GM21528 (cell line): Measurements from ENCODE around the gene SLC39A11.

Experiments used
- ATAC-seq: cut with Tn5 transposase; IDR thresholded peaks from one replicate; pipeline ENCODE4 v1.9.1; 2021; ENCODE audit warnings: mild to moderate bottlenecking, moderate library complexity; ENCODE audit not compliant: unreplicated experiment, low FRiP score

SLC39A11 gene

DNA sequence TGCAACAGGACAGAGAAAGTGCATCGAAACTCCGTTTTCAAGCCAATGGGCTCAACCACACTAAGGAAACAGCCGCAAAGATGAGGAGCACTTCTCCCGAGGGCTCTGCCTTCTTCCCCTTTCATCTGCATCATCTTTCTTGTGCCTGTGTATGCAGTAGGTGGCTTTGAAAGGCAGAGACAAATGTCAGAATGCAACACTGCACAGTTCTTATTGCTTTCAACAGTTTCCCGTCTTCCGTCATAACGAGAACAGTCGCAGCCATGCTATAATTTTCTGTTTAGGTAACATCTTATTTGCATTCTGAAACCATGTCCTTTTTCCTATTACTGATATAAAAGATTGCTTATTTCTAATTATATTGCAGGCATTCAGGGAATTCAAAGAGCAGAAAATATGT is 205.2 kb downstream of the SLC39A11 start:
- ATAC-seq: no peak

DNA sequence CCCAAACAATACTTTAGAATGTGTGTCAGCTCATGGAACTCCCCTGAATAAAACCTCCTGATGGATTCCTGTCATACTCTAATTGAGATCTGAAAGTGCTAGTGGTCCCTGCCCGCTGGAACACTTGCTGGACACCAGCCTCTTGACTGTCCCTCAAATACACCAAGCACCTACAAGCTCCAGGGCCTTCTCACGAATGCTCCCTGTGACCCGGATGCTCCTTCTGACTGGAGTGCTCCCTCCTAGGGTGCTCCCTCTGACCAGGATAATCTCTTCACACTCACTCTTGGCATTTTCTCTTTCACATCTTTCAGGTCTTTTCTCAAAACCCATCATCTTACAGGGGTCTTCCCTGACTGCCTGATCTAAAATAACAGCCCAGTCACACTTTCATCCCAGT is 205.9 kb downstream of the SLC39A11 start:
- ATAC-seq: no peak

DNA sequence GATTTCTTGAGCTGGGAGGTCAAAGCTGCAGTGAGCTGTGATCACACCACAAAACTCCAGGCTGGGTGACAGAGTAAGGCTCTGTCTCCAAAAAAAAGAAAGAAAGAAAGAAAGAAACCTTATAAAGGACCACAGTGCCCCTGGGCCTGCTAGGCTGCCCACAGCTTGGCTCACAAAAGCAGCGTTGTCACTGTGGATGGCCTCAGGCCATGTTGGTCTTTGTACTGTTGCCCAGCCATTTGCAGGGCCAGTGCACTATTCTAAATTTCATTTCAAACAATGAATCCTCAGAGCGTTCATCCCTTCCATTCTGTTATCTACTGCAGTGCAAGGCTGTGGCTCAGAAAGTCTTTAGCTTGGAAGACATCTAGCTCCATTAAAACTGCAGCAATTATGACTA is 208.4 kb downstream of the SLC39A11 start:
- no peak for ATAC-seq

DNA sequence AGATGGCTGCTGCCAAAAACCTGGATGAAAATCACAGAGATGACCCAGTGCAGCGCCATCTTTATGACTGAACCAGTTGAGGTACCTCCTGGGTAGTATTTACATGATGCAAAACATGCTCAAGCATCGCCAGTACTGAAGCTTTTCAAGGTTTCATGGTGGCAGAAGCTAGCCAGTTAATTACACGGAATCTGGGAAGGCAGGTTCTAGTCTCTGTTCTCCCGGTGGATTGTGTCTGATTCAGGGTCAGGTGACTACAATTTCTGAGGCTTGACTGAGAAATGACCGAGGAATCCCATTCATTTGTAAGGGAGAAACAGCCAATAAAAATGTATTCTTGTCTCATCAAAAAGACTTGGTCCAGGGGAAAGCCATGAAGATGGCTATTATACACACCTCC is 209.1 kb downstream of the SLC39A11 start:
- no peak for ATAC-seq

DNA sequence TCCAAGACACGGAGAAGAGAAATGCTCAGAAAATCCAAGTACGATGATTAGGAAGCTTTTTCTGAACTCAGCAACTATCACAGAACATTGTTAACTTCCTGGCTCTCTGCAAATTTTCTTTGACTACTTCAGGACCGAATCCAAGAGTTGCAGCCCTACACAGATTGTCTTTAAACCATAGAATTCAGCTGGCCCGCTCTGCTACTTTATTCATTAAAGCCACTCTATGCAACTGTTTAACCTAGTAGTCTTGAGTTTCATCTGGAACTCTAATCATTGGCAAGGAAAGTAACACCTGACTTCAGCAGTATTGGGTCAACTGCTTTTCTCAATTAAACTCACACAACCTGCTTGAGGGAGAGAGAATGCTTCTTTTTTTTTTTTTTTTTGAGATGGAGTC is 210.1 kb downstream of the SLC39A11 start:
- no peak for ATAC-seq

DNA sequence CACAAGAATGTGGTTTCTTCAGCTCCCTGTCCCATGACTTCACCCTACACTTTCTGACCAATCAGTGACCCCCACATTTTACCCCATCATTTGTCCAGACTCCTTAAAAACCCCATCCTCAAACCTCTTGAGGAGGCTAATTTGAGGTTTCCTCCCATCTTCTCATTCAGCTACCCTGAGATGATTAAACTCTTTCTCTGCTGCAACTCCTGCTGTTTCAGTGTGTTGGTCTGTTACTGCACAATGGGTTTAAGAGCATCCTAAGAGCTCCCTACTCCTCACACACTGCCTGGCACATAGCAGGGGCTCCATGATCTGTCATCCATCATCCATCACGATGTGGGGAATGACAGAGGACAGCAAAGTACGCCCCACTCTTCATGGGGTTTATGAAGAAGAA is 212.6 kb downstream of the SLC39A11 start:
- ATAC-seq: no peak

DNA sequence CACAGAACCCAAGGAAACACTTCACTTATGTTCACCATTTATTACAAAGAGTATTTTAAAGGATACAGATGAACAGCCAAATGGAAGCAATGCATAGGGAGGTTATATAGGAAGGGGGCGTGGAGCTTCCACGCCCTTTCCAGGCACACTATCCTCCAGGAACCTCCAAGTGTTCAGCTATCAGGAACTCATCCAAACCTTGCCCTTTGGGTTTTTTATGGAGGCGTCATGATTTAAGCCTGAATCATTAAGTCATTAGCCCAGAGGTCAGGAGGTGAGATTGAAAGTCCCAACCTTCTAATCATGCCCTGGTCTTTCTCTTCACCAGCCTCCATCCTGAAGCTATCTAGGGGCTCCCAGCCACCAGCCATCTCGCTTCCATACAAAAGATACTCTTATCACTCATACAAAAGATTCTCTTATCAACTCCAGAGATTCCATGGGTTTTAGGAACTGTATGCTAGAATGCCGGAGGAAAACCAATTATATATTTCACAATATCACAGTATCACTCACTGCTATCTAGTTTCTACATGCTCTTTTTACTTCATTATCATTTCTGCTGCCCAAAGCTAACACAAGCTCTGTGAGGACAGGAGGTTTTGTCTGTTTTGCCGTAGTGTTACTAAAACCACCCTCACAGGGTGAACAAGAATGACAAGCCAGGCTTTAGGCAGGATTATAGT is 213.4 kb downstream of the SLC39A11 start:
- no peak for ATAC-seq

DNA sequence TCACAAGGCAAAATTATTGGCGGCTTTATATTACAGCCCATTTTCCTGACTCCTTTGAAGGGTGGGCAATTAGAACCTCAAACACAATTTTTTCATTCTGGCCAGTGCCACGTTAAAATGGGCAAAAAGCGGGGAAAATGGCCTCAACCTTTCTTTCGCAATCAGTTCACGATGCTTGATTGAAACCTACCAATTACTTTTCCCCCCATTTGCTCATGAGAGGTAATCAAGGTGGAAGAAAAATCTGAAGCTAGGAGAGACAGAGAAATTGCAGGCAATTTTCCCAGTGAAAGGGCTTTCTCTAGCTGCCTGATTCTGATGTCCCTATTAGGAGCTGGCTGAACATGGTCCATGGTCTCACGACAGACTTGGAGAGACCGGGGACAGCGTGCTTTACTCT is 215.1 kb downstream of the SLC39A11 start:
- no peak for ATAC-seq

DNA sequence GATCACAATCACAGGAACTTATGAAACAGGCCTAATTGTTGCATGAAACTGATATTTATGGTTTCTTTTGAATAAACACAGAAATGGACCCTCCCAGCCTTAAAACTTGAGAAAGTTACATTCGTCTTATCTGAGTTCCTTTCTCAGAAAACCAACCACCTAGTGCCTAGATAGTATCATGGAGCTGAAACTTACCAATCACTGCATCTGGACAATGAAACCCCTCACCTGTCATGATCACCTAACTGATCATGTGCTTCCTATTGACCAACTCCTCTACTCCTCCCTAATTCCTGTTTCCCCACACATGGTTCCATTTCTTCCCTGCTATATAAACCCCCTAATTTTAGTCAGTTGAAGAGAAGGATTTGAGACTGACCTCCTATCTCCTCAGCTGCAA is 216.1 kb downstream of the SLC39A11 start:
- no peak for ATAC-seq

DNA sequence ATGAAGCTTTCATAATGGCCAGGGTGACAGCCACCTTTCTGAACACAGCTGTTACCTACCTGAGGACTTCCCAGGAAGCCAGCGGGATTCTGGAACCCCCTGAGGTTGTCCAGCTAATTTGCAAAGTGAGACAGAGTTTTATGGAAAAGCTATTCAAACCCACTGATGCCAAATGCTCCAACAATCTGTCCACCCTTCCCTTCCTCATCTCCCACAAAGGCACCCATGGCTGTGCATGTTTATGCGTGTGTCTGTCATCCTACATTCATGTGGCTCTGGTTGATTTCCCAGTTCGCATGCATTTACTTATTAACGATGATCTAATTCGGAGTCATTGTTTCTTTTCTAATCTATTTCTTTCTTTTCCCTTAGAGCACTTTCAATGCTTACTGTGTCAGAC is 217.1 kb downstream of the SLC39A11 start:
- no peak for ATAC-seq

DNA sequence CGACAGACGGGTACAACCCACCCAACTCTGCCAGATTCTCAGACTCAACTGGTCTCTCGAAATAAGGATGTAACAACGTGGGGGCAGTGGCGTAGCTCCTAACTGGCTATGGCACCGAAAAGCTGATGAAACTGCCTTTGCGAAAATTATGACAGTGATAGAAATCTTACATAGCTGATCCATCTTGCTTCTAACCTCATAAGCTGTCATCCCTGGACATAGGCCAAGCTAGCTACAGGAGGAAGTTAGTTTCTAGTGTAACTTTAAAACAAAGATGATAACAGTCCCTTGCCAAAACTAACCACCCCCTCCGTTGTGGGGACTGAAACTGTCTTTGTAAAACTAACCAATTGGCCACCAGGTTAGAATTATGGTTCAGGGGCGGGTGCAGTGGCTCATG is 220.1 kb downstream of the SLC39A11 start:
- no peak for ATAC-seq

DNA sequence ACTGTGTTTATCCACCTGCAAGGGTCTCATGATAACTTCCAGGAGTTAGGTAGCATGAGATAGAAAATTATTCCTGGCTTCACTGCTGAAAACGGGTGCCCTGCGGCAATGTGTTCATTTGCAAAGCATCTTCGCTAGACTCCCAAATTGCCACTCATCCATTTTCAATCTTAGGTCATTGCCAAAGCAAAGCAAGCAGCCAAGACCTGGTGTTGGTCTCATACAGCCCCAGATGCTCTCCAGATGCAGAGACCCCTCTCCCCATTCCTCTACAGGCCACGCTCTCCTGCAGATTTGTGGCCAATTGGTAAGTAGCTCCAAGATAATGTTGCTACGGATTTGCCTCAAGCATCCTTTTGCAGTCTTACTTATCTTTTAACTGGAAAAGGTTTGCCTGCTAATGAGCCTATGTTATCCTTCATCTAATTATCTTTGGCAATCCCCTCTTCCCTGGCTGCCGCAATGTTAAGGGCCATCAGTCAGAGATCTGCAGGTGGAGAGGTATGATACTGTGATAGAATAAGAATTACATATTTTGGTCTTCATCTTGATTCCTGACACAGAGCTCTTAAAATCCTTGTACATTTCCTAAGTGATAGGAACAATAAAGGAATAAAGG is 222.0 kb downstream of the SLC39A11 start:
- ATAC-seq: no peak

DNA sequence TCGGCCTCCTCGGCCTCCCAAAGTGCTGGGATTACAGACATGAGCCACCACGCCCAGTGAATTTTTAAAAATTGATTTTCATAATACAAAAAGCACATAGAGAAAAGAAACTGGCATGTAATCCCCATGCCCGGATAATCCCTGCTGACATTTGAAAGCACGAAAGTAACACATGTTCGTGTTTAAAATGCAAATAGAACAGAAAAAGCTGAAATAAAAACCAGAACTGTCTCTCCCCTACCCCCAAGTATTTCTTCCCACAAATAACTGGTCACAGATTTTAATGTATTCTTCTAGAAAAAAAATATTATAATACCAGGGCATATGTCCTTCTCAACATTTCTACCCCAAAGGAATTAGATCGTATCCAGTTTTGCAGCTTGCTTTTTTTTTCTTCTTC is 222.9 kb downstream of the SLC39A11 start:
- no peak for ATAC-seq

DNA sequence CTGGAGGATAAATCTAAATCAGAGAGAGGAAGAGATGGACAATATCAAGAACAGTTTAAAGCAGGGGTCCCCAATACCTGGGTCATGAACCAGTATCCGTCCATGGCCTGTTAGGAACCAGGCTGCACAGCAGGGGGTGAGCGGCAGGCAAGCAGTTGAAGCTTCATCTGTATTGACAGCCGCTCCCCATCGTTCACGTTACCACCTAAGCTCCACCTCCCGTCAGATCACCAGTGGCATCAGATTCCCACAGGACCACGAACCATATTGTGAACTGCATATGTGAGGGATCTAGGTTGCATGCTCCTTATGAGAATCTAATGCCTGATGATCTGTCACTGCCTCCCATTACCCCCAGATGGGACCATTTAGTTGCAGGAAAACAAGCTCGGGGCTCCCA is 226.5 kb downstream of the SLC39A11 start:
- no peak for ATAC-seq

DNA sequence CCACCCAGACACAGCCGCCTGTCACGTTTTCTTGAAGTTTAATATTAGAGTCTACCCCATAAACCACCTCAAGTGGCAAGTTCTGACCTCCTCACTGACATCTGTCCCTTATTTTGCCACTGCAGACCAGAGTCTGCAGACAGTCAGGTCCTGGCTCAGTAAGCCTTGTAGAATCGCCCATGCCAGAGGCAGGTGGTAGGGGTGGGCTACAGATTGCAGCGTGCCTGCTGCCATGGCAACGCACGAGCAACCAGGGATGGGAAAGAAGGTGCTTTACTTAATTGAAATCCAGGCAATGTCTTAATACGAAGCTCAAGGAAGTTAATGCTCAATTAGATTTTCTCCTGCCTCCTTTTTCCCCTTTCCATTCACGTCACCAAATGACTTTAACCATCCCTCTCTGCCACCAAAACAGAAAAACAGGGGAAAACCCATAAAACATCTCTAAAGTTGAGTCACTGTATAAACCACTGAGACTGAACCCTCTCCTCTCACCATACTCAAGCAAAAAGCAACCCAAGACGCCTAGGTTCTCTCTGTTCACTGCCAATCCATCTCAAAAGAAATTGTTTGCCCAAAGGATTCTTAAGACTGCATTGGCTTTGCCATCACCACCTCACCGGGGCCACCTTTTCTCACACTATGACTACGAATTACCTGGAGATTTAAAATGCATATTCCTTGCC is 228.8 kb downstream of the SLC39A11 start:
- no peak for ATAC-seq

DNA sequence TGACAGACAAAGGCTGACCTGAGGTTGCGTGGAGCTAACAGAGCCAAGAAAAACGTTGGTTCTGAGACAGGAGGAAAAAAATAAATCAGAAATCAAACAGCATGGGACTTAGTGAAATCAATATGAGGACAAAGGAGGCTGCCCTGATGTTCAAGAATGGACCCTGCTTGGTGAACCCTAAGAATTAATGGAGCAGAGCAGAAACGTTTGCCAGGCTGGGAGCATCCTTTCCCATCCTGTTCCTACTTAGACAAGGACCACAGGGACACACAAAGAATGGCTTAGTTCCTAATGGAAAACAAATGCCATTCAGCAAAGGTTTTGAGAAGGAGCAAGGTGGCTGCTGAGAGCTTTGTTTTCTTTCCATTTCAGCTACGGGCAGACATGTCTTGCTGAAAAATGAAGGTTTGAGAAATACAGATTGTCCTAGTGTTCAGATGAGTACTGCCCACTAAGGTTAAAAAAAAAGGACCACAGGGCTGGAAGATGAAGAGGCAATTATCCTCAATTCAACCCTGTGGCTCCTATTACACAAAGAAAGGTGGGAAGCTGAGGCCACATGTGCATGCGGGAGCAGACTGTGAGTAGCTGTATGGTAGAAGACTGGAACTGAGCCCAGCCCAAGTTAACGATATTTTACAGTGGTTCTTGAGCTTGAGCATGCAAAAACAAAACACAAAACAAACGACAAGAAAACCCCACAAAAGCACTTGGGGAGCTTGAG is 230.1 kb downstream of the SLC39A11 start:
- no peak for ATAC-seq

DNA sequence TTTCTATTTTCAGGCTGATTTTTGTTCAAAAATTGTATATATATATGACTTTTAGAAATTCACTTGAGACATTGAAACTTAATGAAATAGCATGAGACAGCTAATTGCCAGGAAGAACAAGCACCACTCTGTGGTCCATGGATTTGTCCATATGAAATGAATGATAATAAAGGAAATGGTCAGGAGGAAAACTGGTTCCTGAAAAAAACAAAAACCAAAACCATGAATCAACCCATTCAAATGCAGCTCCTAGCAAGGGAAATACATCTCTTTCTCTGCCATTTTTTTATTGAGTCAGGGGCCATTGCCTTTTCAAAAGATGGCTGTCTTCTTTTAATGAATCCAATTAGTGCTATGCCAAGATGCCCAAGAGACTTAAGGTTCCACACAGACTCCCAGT is 230.7 kb downstream of the SLC39A11 start:
- no peak for ATAC-seq

DNA sequence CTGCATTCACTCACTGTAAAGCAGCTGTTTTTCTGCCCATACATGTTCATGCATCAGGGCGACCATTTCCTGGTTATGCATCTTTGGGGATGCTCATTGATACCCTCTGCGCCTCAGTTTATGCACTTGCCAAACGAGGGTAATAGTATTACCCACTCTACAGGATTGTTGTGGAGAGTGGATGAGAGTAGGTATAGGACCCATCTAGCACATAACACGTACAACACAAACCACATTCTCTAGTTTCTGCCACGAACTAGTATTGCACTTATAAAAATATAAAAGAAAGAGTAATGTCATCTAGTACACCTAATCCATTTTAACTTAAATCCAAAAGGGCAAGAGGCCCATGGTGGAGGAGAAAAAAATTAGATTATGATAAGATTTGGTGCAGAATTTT is 231.7 kb downstream of the SLC39A11 start:
- ATAC-seq: no peak

DNA sequence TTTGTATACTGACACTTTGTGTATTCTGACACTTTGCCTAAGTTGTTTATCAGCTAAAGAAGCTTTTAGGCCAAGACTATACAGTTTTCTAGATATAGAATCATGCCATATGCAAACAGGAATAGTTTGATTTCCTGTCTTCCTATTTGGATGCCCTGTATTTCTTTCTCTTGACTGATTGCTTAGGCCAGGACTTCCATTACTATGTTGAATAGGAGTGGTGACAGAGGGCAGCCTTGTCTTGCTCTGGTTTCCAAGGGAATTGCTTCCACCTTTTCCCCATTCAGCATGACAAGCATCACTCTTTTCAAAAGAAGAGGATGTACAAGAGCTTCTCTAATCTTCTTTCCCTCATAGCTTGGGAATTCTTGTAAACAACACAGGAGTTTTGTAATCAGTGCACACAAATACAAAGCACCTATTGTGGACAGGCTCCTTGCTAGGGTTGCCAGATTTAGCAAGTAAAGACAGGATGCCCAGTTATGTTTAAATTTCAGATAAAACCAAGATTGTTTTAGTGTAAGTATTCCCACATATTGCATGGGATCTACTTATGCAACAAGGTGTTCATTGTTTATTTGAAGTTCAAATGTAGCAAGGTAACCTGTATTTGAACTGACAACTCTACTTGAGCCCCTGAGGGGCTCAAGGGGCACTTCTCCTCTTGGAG is 233.5 kb downstream of the SLC39A11 start:
- ATAC-seq: no peak

DNA sequence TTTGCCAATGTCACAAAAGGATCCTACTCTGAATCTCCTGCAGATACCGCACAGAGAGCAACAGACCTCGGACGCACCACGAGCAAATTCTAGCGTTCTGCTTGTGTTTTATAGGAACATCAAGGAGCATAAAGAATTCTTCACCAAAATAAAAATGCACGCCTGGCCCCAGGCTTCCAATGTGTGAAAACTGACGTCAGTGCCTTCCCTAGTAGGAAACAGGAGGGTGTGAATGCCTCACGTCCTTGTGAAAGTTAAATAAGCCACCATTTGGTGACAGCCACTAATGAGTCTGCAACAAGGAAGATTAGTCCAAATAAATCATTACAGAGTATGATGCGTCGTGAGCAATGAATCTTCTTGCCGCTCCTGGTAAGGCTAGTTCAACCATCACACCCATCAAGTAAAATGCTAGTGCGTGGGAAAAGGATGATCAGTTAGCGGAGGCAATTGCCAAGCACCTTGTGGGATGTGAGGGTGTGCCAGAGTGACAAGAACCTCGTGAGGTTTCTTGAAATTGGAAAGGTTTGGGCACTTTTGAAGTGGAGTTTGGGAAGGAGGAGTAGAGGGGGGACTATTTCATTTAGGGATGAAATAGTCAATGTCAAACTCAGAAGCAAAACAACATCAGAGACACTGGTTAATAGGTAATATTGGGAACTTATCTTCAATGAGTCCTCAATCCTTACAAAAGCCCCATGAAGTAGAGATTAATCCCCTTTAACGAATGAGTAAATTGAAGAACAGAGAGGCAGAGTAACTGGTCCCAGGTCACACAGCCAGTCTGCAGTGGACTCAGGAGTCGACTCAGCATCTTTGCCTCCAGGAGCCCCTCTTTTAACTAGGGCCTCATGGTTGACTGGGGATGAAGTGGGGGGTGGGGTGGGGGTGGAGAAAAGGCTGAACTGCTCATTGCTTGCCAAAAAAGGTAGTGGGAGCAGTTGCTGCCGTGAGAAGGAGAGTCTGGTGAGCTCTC is 238.8 kb downstream of the SLC39A11 start:
- no peak for ATAC-seq
